ENCODE results near the gene PFKFB3. TPM values are rescaled to one million over a fixed set of nuclear protein-coding genes. Genes with fewer than 3 reads are reported as not detected.

Gene PFKFB3
- total and polyA plus RNA-seq, 4 donors: 31.4 to 140 (median 80.6) TPM

DNA sequence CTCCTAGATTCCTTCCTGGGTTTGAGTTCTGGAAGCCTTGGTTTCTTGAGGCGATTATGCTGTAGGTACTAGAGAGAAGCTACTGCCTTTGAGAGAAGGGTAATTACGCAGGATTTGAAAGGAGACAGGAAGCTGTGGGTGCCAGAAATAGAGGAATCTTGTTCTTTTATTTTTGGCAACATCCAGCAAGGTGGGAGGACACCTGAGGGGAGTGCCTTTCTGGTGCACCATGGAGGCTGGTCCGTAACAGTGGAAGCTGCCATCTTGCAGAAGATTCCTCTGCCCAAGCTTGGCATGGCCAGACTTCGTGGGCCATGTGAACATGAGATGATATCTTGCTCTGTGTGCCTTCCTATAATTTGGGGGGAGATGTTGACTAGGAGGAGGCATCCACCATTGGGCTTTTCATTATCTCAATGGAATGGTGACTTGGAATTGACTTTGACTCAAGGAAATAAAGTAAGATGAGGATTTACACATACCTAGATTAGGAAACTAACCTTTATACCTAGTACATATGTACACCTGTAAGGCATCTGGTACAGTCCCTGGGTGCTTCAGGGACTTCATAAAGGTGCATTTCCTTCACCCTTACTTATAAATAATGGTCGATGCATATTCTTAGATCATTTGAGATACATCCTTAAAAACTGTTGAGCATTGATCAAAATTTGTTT lies 98.2 kb downstream of the PFKFB3 start:
- DNase-seq: no peak
- WGBS, 2 donors: 86 to 90% methylated on average over 5 of the region's 5 CpGs
- H3K4me1 ChIP-seq (ENCODE audit: control insufficient read depth in 1 of 2, insufficient read depth in 2 of 2, low read length in 2 of 2): peaks cover 5 to 9% of the 10 kb centered on the region in 2 donors

DNA sequence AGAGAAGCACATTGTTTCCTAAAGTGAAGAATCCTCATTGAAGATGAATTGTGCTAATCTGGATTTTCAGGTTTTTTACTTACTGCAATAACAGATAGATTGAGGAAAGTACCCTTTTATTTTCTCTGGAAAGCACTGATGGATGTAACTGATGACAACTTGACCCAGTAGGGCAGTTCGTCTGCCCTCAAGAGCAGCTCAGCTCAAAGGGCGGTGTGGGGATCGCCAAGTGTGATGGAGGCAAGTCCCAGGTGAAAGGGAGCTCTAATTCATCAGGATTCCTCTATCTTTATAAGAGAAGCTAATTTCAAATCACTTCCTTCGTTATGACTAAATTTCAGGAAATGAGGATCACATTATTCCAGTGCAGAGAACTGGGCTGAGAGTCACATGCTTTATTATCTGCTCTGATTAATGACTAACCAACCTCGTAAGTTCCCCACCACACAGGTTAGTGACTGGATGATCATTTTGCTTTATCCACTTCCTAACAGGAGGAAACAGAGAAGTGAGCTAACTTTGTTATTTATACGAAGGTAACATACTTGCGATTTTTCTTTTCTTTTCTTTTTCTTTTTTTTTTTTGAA lies 98.8 kb downstream of the PFKFB3 start:
- Histone ChIP-seq H3K27ac (ENCODE audit: low read depth in 1 of 2, low read length in 2 of 2) (no peak overlapping the region), H3K9me3 (ENCODE audit: control insufficient read depth, low read length) (no peaks in the 10 kb centered on the region), H3K27me3 (ENCODE audit: control insufficient read depth in 1 of 2, insufficient read depth in 2 of 2, low read length in 1 of 2) (no peaks in the 10 kb centered on the region), H3K4me3 (ENCODE audit: low read length in 2 of 2) (no peak overlapping the region), H3K36me3 (ENCODE audit: control insufficient read depth in 1 of 2, insufficient read depth in 2 of 2, low read length in 1 of 2) (no peaks in the 10 kb centered on the region), H3K4me1 (ENCODE audit: control insufficient read depth in 1 of 2, insufficient read depth in 2 of 2, low read length in 2 of 2) (peaks cover 5 to 9% of the 10 kb centered on the region in 2 donors)
- DNase-seq (no peak), ATAC-seq (ENCODE audit: low FRiP score) (no peak)
- intact Hi-C loops (cut with DNase I): no loop called here
- 91 to 94% methylated on average over 7 of the region's 7 CpGs for WGBS, 2 donors

More for the DNA sequence above, 98.2 kb downstream of the PFKFB3 start:
- Histone ChIP-seq H3K27me3 (ENCODE audit: control insufficient read depth in 1 of 2, insufficient read depth in 2 of 2, low read length in 1 of 2) (no peaks in the 10 kb centered on the region), H3K4me3 (ENCODE audit: low read length in 2 of 2) (no peak overlapping the region), H3K9me3 (ENCODE audit: control insufficient read depth, low read length) (no peaks in the 10 kb centered on the region), H3K36me3 (ENCODE audit: control insufficient read depth in 1 of 2, insufficient read depth in 2 of 2, low read length in 1 of 2) (no peaks in the 10 kb centered on the region), H3K27ac (ENCODE audit: low read depth in 1 of 2, low read length in 2 of 2) (peak overlapping the region in 1 of 2 donors; percentile 30)
- intact Hi-C loops (cut with DNase I): no loop called here
- ATAC-seq (ENCODE audit: low FRiP score): no peak

Other genes with a start within 250 kb of the PFKFB3 start
- gene IL15RA, start 225.4 kb upstream of the PFKFB3 start, total RNA-seq: 10 to 100 TPM; 19.0 to 21.2 TPM
- 10 to 100 TPM in 1 of 2 donors, 1 to 10 TPM in 1; 6.0 to 23.9 TPM for gene IL15RA, start 225.4 kb upstream of the PFKFB3 start, polyA plus RNA-seq
- gene IL2RA, start 140.6 kb upstream of the PFKFB3 start, total RNA-seq: 1 to 10 TPM; 2.4 to 4.2 TPM
- 1 to 10 TPM in 1 of 2 donors, under 1 TPM in 1; 0.33 to 4.1 TPM for gene IL2RA, start 140.6 kb upstream of the PFKFB3 start, polyA plus RNA-seq
- gene RBM17, start 113.9 kb upstream of the PFKFB3 start, total RNA-seq: 10 to 100 TPM; 82.0 to 94.1 TPM
- 10 to 100 TPM; 41.4 to 89.4 TPM for gene RBM17, start 113.9 kb upstream of the PFKFB3 start, polyA plus RNA-seq

All from aorta (tissue), 5 donors.